NCI-H2196 treated with DMSO at 0.1 percent for 48 hours (cell line): Measurements from ENCODE around the gene EDC3.
"Not testable (repeated sequence)": the region's sequence is repeated elsewhere in the genome, so short reads cannot be mapped to it uniquely, and the experiment has no call there.

Source experiments
- DNase-seq: peaks from one replicate; lab custom pipeline; 2025; ENCODE audit not compliant: unreplicated experiment; lab: John Stamatoyannopoulos, UW

Gene EDC3

DNA sequence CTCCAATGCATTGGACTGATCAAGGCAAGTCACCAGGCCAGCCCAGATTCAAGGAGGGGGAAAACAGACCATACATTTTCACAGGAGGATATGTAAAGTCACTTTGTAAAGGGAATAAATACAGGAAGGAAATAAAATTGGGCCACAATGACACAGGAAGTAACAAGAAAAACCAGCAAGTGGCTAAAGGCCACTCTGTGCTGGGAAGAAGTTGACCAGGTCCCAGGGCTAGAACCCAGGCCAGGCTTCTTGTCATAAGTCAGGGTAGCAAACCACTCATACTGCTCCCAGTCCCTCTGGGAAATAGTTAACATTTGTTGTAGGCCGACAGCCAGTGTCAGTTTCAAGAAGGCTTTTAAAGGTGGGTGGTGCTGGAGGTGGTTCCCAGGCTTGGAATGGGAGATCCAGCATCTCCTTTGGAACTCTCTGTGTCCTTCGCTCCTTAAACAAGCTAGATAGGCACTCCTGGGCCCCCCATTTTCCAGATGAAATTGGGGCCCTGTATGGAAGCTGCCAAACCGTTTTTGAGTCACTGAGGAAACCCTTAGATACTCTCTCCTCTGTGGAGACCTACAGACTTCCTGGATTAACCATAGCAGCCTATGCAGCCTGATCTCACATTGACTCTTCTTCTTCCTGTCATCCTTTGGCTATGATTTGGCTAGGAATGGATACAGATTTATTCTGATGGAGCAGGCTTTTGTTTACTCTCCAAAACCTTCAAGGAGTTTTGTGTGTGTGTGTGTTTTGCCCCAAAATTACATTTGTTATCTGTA, 14.7 kb upstream of the EDC3 start:
- DNase-seq = no peak

DNA sequence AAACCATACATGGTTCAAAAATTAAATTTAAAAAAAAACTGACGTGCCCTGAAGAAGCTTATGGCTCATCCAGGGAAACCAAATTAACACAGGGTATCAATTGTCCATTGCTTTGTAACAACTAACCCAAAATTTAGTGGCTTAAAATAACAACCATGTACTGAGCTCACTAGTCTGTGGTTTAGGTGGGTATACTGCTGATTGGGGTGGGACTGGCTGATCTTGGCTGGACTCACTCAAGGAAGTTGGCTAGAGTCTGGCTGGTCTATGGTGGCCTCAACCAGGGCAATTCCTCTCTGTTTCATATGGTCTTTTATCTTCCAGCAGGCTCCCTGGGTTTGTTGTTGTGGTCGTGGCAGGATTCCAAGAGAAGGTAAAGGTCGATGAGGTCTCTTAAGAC, 14.1 kb upstream of the EDC3 start:
- DNase-seq = no peak

GRCh38 chr15:74709011-74709410, 13.2 kb upstream of the EDC3 start:
- no peak for DNase-seq

DNA sequence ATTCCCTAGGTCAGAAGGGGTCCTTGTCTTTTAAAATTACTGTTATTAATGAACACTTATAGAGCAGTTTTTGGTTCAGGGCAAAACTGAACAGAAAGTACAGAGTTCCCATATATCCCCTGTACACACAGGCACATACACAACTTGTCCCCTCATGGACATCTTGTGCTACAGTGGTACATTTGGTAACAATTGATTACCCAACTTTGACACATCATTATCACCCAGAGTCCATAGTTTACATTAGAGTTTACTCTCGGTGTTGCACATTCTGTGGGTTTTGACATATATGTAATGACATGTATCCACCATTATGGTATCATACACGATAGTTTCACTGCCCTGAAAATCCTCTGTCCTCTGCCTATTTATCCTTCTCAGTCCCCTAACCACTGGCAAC, 984 bp upstream of the EDC3 start:
- no peak for DNase-seq

- DNase-seq = no peak
These were observed 540 bp upstream of the EDC3 start for GRCh38 chr15:74696398-74696729.

DNA sequence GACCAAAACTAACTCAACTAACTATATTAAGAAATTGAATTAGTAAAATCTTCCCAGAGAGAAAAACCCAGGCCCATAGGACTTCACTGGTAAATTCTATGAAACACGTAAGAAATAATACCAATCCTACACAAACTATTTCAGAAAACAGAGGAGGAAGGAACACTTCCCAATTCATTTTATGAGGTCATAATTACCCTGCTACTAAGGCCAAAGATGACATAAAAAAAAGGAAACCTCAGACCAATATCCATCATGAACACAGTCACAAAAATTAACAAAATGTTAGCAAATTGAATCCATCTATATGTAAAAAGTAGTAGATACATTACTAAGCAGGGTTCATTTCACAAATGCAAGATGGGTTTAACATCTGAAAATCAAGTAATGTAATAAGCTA, 3.5 kb downstream of the EDC3 start:
- no peak for DNase-seq

DNA sequence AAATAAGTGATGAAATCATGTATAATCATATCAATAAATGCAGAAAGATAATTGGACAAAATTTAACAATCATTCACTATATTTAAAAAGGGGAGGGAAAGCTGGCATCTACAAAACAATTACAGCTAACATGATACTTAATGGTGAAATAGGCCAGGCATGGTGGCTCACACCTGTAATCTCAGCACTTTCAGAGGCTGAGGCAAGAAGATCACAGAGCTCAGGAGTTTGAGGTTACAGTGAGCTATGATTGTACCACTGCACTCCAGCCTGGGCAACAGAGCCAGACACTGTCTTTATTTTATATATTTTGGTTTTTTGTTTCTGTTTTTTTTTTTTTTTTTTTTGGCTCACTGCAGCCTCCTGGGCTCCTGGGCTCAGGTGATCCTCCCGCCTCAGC, 12.1 kb downstream of the EDC3 start:
- no peak for DNase-seq

- no peak for DNase-seq
These were observed 12.9 kb downstream of the EDC3 start for GRCh38 chr15:74682954-74683353.

- no peak for DNase-seq
These were observed 15.4 kb downstream of the EDC3 start for GRCh38 chr15:74680456-74680855.

GRCh38 chr15:74676801-74677200, 19.0 kb downstream of the EDC3 start:
- DNase-seq = no peak

DNA sequence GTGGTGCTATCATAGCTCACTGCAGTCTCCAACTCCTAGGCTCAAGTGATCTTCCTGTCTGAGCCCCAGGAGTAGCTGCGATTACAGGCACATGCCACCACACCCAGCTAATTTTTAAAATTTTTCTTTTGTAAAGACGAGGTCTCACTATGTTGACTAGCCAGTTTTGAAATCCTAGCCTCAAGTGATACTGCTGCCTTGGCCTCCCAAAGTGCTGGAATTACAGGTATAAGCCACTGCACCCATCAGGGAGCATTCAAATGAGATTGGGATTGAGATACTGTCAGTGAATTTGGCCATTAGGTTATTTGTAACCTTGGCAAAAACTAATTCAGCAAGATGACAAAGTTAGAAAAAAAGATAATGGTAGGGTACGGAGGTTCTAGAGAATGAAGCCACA, 21.7 kb downstream of the EDC3 start:
- DNase-seq = no peak

GRCh38 chr15:74669627-74670026, 26.2 kb downstream of the EDC3 start:
- DNase-seq = no peak

DNA sequence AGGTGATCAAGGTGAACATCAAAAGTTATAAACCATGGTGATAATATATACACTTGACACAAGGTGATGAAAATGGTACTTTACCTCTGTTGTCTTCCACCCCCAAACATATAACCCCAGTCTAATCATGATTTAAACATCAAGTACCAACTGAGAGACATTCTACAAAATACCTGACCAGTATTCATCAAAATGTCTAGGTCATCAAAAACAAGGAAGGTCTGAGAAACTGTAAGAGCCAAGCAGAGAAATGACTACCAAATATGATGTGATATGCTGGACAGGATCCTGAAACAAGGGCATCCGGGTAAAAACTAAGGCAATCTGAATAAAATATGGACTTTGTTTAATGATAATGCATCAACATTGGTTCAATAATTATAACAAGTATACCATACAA, 27.8 kb downstream of the EDC3 start:
- no peak for DNase-seq

GRCh38 chr15:74664670-74665069, 31.2 kb downstream of the EDC3 start:
- DNase-seq = no peak

- DNase-seq = no peak
These were observed 31.7 kb downstream of the EDC3 start for GRCh38 chr15:74664028-74664616.

DNA sequence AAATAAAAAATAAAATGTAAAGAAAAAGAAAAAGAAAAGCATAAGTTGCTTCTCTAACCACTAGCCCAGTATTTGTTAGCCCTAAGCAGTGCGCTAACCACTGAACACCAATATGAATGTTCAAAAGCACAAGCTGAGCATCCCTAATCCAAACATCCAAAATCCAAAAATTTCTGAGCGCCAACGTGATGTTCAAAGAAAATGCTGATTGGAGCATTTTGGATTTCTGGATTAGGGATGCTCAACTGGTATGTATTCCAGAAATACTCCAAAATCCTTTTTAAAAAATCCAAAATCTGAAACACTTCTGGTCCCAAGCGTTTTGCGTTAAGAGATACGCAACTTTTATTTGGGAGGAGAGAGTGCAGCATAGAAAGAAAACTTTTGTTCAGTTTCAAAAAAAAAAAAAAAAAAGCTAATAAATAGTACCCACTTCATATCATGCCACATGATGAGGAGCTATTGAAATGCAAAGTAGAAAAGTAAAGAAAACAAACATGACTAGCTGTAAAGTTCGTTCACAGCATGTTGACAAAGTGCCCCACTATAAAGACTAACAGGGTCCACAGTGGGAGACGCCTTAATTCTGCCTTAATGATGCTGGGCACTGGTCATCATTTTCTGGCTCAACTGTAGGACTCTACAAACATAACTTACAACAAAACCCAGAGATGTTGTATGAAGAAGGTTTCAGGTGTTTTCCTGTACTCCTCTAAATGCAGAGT, 32.4 kb downstream of the EDC3 start:
- DNase-seq = no peak

DNA sequence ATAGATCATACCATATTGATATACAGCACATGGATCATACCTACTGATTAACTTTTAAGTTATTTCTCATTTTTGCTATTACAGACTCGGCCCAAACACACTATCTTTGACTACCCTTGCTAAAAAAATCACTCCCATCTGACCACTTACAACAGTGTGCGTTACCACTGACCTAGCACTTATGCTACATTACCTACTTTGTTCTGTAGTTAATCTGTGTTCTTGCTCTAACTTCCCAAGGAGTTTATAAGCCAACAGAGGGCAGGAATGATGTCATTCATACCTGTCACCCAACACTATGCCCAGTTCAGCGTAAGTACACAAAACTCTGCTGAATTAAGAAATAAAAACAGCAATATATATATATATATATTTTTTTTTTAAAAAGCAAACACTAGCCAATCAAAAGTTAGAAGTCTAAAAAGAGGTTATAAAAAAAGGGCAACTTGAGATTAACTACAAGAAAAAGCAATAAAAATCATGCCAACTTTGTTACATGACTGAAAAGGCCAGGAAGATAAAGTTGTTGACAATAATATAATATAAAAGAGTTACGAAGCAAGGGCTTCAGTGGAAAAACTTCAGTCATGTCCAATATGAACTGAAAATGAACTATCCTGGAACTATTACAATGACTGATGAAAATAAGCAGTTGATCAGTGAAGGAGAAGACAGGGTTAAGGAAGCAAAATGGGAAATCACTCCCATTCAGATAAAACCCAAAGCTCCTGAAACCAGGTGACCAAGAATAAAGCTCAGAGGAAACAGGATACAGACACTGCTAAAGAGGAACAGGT, 33.6 kb downstream of the EDC3 start:
- DNase-seq = no peak

DNA sequence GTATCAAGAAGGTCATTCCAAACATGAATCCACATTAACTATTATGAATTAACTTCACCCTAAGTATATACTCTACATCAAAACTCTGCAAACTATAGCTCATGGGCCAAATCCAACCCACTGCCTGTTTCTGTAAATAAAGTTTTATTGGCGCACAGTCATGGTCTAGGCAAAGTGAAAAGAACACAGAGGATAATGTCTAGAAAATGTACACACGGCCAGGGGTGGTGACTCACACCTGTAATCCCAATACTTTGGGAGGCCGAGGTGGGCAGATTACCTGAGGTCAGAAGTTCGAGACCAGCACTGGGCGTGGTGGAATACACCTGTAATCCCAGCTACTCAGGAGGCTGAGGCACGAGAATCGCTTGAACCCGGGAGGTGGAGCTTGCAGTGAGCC, 34.5 kb downstream of the EDC3 start:
- not testable (repeated sequence) for DNase-seq

DNA sequence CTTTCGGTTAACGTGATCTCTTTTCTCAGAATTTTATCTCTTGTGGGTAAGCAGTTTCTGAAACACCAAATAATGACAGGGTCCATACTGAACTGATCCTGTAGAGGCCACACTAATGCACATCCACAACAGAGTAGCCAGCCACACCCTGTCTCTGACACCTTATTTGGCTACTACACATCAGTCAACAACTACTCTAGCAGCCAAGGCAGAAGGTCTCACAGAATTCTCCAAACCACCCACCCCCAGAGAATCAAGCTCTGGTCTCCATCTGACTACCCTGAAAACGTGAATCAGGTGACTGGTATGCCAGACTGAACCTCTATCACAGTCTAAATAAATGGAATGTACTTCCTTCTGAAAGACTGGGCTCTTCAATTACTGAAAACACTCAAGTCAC, 38.0 kb downstream of the EDC3 start:
- DNase-seq = no peak

GRCh38 chr15:74656935-74657535, 38.8 kb downstream of the EDC3 start:
- no peak for DNase-seq

GRCh38 chr15:74655424-74655823, 40.4 kb downstream of the EDC3 start:
- no peak for DNase-seq
